ENCODE measurements around the gene AGK.

DNA sequence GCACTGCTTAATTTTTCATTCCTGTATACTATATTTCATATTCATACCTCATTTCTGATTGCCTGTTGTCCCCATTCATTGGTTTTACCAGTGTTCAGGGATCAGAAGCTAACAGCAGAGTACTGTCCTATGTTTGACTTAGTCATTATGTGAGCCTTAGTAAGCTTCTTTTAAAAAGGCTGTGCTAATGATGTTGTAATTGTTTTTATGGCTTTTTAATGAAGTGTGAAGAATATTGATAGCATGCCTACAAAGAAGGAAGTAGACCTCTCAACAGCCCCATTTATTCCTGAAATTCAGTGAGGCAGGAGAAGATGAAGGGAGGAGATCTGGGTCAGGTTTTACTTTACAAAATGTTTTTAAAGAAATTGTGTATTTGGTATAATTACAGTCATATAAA, 61.7 kb downstream of the AGK start:
- no peak for TF ChIP-seq CTCF (IDR thresholded peaks at IDR 0.05)
- no peak for TF ChIP-seq EZH2 (IDR thresholded peaks at IDR 0.05; ENCODE audit: borderline replicate concordance, insufficient read depth, low read depth, low read length, poor library complexity, severe bottlenecking)
